K562 (cell line): ENCODE results near the gene DISC1. TPM values are rescaled to one million over a fixed set of nuclear protein-coding genes. Genes with fewer than 3 reads are reported as not detected.

Experiments used
- ATAC-seq: fragments of 200-7000 bp; cut with Tn5 transposase; 3 replicates; pipeline ENCODE4 v1.9.1; 2020; ENCODE audit warnings: moderate library complexity
- BruUV-seq: library from RNA; stranded (reverse); fragments of 400-500 nt; replicated peaks from 2 replicates; lab custom pipeline; 2021; lab: Mats Ljungman, UMichigan
- CTCF ChIA-PET: fragments of 300-600 bp; formaldehyde crosslinking; extraction: SDS; loops from one replicate; lab custom pipeline; 2021; ENCODE audit warnings: low intra/inter-chr PET ratio; lab: Yijun Ruan, JAX
- POLR2A ChIA-PET: fragments of 300-600, 350-650 bp; sonication (Branson Sonifier 250); formaldehyde crosslinking; extraction: SDS; loops from one replicate; lab custom pipeline; 2021; ENCODE audit warnings: antibody characterized with exemption, inconsistent platforms; lab: Yijun Ruan, JAX
- DNase-seq, 4 experiments: peaks; one replicate each; pipeline versions ENCODE4 v3.0.0 to v3.0.0-alpha.2; 2011 to 2018; ENCODE audit warnings: low spot score in 3 of 4, mixed read lengths in 3 of 4; ENCODE audit errors: extremely low read depth in 1 of 4
- FAIRE-seq: peaks from 2 replicates; lab custom pipeline; 2011; peaks lifted over from hg19 to GRCh38; lab: Jason Lieb, UNC
- H2AFZ ChIP-seq: 2 replicates; pipeline ENCODE4 v1.6.0; 2011; ENCODE audit warnings: low read depth, low read length, control low read depth, inconsistent platforms
- H3K27ac ChIP-seq: fragments of 200-600 bp; 3 replicates; pipeline ENCODE4 v1.8.0; 2011; ENCODE audit warnings: low read depth, mild to moderate bottlenecking, control low read depth, inconsistent platforms, low read length, moderate library complexity, mixed read lengths; ENCODE audit errors: extremely low read depth
- H3K27me3 ChIP-seq, 2 experiments: fragments of 300-600 bp in 1 of 2; 2 replicates in 1 of 2; 3 replicates in 1 of 2; pipeline versions ENCODE4 v1.6.0 to v1.8.0; 2011; ENCODE audit warnings: inconsistent platforms in 2 of 2, low read length in 2 of 2, mild to moderate bottlenecking in 1 of 2, mixed read lengths in 1 of 2, moderate library complexity in 1 of 2; ENCODE audit not compliant: control insufficient read depth in 2 of 2, insufficient read depth in 2 of 2
- H3K36me3 ChIP-seq: fragments of 300-600 bp; 3 replicates; pipeline ENCODE4 v1.8.0; 2011; ENCODE audit warnings: mild to moderate bottlenecking, low read length, inconsistent platforms; ENCODE audit not compliant: control insufficient read depth, insufficient read depth
- H3K4me1 ChIP-seq, 2 experiments: fragments of 200-600 bp in 1 of 2; replicated peaks in 1 of 2; 2 replicates in 1 of 2; 3 replicates in 1 of 2; pipeline versions ENCODE4 v1.5.1 to v1.8.0; 2011; ENCODE audit warnings: inconsistent platforms in 2 of 2, low read length in 2 of 2, mild to moderate bottlenecking in 1 of 2, mixed read lengths in 1 of 2, moderate library complexity in 1 of 2; ENCODE audit not compliant: control insufficient read depth in 2 of 2, insufficient read depth in 2 of 2
- H3K4me2 ChIP-seq: 2 replicates; pipeline ENCODE4 v1.6.1; 2011; ENCODE audit warnings: low read length, control low read depth, inconsistent platforms, mixed read lengths; ENCODE audit not compliant: insufficient read depth
- H3K4me3 ChIP-seq: fragments of 200-600 bp; sonication (generic), shearing (Covaris generic); 2 replicates; pipeline ENCODE4 v1.5.1; 2016; ENCODE audit warnings: control low read depth, inconsistent platforms
- H3K79me2 ChIP-seq: fragments of 200-600 bp; 3 replicates; pipeline ENCODE4 v1.8.0; 2011; ENCODE audit warnings: low read length, inconsistent platforms; ENCODE audit not compliant: control insufficient read depth, insufficient read depth
- H3K9ac ChIP-seq, 2 experiments: 2 replicates each; pipeline versions ENCODE4 v1.6.0 to v1.6.1; 2011; ENCODE audit warnings: low read depth in 2 of 2, low read length in 2 of 2, control low read depth in 1 of 2, inconsistent platforms in 1 of 2, mild to moderate bottlenecking in 1 of 2, mixed read lengths in 1 of 2; ENCODE audit not compliant: insufficient read depth in 1 of 2
- H3K9me1 ChIP-seq: one replicate; pipeline ENCODE4 v1.6.0; 2011; ENCODE audit warnings: inconsistent platforms, mild to moderate bottlenecking, low read length, moderate library complexity; ENCODE audit not compliant: control insufficient read depth, insufficient read depth
- H3K9me3 ChIP-seq: replicated peaks from 2 replicates; pipeline ENCODE4 v1.5.1; 2011; ENCODE audit warnings: low read depth, low read length, inconsistent platforms; ENCODE audit not compliant: control insufficient read depth, insufficient read depth
- H4K20me1 ChIP-seq: replicated peaks from 2 replicates; pipeline ENCODE4 v1.6.1; 2011; ENCODE audit warnings: low read length, inconsistent platforms, mixed read lengths; ENCODE audit not compliant: control insufficient read depth, insufficient read depth
- BCLAF1 ChIP-seq, 2 experiments: fragments of 450-650 bp in 1 of 2; IDR thresholded peaks; 2 replicates each; pipeline ENCODE4 v1.6.1; 2011 to 2017; ENCODE audit warnings: low read depth in 2 of 2, antibody characterized with exemption in 1 of 2, borderline replicate concordance in 1 of 2, low read length in 1 of 2, mild to moderate bottlenecking in 1 of 2, mixed read lengths in 1 of 2; ENCODE audit not compliant: control insufficient read depth in 1 of 2
- CTCF ChIP-seq, 3 experiments: IDR thresholded peaks in 2 of 3; conservative IDR thresholded peaks in 1 of 3; 2 replicates each; pipeline ENCODE4 v1.5.1; 2011 to 2012; ENCODE audit warnings: low read length in 3 of 3, mild to moderate bottlenecking in 3 of 3, control low read depth in 2 of 3, improper control_type of control experiment in 1 of 3, inconsistent platforms in 1 of 3, low read depth in 1 of 3, mixed read lengths in 1 of 3, moderate library complexity in 1 of 3; ENCODE audit not compliant: insufficient read depth in 2 of 3
- NCOA4 ChIP-seq: fragments of 450-650 bp; IDR thresholded peaks from 2 replicates; pipeline ENCODE4 v1.6.1; 2018; ENCODE audit warnings: mild to moderate bottlenecking; ENCODE audit not compliant: partially characterized antibody
- PTTG1 ChIP-seq: fragments of 450-650 bp; IDR thresholded peaks from 2 replicates; pipeline ENCODE4 v1.6.1; 2016; ENCODE audit warnings: low read depth, mild to moderate bottlenecking, missing genetic modification characterization, missing compliant biosample characterization
- RBM25 ChIP-seq: fragments of 200-400 bp; formaldehyde crosslinking; IDR thresholded peaks from 2 replicates; pipeline ENCODE4 v1.6.1; 2018; ENCODE audit warnings: low read length, low read depth, moderate library complexity; ENCODE audit not compliant: severe bottlenecking
- ZNF316 ChIP-seq: fragments of 450-650 bp; IDR thresholded peaks from 2 replicates; pipeline ENCODE4 v1.6.1; 2016
- ZNF444 ChIP-seq: fragments of 250-450 bp; sonication (Bioruptor Pico); IDR thresholded peaks from 2 replicates; pipeline ENCODE4 v1.4.0; 2020; ENCODE audit warnings: mild to moderate bottlenecking, moderate library complexity
- WGBS: fragments of 100-300 bp; shearing (Covaris generic); methylation state at CpG from one replicate; pipeline ENCODE4 v1.1.6; 2016; ENCODE audit warnings: low coverage, mixed read lengths; ENCODE audit not compliant: insufficient coverage; ENCODE audit errors: missing lambda C conversion rate; 5-methylcytosine and 5-hydroxymethylcytosine counted together
- in situ Hi-C: fragments of 300-500 bp; cut with MboI; formaldehyde crosslinking; loops from 4 replicates; pipeline ENCODE4 v1.15.0; 2018; ENCODE audit warnings: inconsistent platforms, mixed read lengths
- intact Hi-C: fragments of 100-400 bp; cut with micrococcal nuclease; formaldehyde crosslinking; loops from 2 replicates; pipeline ENCODE4 v1.14.2; 2022
- polyA plus RNA-seq, 8 experiments: library from polyadenylated mRNA; depleted of rRNA in 4 of 8; stranded (reverse) in 5 of 8; unstranded in 3 of 8; fragments of >200 nt; fragmentation: Nextera tagmentation in 2 of 8; fragmentation: Illumina TruSeq in 1 of 8; extraction: Ambion mirVana in 2 of 8; extraction: Trizol in 1 of 8; gene quantifications; 2 replicates each; pipeline versions ENCODE4 v1.2.1 to v1.2.3, GENCODE V29; 2011 to 2014; ENCODE audit warnings: inconsistent platforms in 1 of 8, missing spikeins in 1 of 8
- total RNA-seq, 7 experiments: library from RNA; depleted of rRNA in 6 of 7; stranded (reverse); fragments of >200 nt in 6 of 7; fragmentation: Illumina TruSeq in 2 of 7; extraction: Trizol in 2 of 7; gene quantifications; 2 replicates each; pipeline versions ENCODE4 v1.2.1 to v1.2.3, GENCODE V29; 2011 to 2021; ENCODE audit warnings: low replicate concordance in 1 of 7
- TF ChIP-seq, protein P1 (sequence below): fragments of 450-650 bp; IDR thresholded peaks from 2 replicates; pipeline ENCODE4 v1.7.1; 2018; ENCODE audit warnings: mild to moderate bottlenecking, low read depth; ENCODE audit not compliant: partially characterized antibody

DISC1 gene
- total and polyA plus RNA-seq, 9 of the 15 experiments (the other 6 are each of a cell fraction or from before 2014, with no cell fraction given): 0.01 to 0.11 (median 0.08) TPM; not detected in 1

- H3K27me3 ChIP-seq: no peaks in the 10 kb centered on the region
- H3K9ac ChIP-seq: no peak overlapping the region
- BruUV-seq: no TSS peak
- no peak overlapping the region for H3K4me2 ChIP-seq
- ATAC-seq: no peak
- in situ Hi-C loops (no loop called here), intact Hi-C loops (no loop called here)
- ChIA-PET CTCF (no interaction called here), POLR2A (interaction anchor here (0.9 to 1.3 kb wide), 2 partner anchors 13 to 40 kb away, joined by 3 to 4 read pairs; no protein-coding TSS in a partner anchor)
- H3K79me2 ChIP-seq: no peaks in the 10 kb centered on the region
- no peak overlapping the region for H3K4me3 ChIP-seq
- no peaks in the 10 kb centered on the region for H4K20me1 ChIP-seq
- no peaks in the 10 kb centered on the region for H3K9me3 ChIP-seq
- H3K4me1 ChIP-seq: no peaks in the 10 kb centered on the region
- no peaks in the 10 kb centered on the region for H3K9me1 ChIP-seq
- no peaks in the 10 kb centered on the region for H3K36me3 ChIP-seq
- no peak overlapping the region for H2AFZ ChIP-seq
- no peak overlapping the region for H3K27ac ChIP-seq
- TF ChIP-seq ZNF316: 0 out of 2 replicates have a peak, but pooled peaks have one; percentile 10
- TF ChIP-seq NCOA4: no peak
- TF ChIP-seq RBM25: peak; percentile 33
- TF ChIP-seq ZNF444: no peak
- 0 out of 6 replicates have a peak, but pooled peaks of 1 of the 3 experiments have one; percentile 3 for TF ChIP-seq CTCF (IDR thresholded peaks at IDR 0.05 in 2 of 3, conservative IDR thresholded peaks at IDR 0.05 in 1 of 3; ENCODE audit: insufficient read depth in 2 of 3, low read depth in 1 of 3, low read length in 3 of 3)
- no peak for TF ChIP-seq PTTG1 (tag)
- TF ChIP-seq, protein P1, sequence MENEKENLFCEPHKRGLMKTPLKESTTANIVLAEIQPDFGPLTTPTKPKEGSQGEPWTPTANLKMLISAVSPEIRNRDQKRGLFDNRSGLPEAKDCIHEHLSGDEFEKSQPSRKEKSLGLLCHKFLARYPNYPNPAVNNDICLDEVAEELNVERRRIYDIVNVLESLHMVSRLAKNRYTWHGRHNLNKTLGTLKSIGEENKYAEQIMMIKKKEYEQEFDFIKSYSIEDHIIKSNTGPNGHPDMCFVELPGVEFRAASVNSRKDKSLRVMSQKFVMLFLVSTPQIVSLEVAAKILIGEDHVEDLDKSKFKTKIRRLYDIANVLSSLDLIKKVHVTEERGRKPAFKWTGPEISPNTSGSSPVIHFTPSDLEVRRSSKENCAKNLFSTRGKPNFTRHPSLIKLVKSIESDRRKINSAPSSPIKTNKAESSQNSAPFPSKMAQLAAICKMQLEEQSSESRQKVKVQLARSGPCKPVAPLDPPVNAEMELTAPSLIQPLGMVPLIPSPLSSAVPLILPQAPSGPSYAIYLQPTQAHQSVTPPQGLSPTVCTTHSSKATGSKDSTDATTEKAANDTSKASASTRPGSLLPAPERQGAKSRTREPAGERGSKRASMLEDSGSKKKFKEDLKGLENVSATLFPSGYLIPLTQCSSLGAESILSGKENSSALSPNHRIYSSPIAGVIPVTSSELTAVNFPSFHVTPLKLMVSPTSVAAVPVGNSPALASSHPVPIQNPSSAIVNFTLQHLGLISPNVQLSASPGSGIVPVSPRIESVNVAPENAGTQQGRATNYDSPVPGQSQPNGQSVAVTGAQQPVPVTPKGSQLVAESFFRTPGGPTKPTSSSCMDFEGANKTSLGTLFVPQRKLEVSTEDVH: no peak
- no peak for TF ChIP-seq BCLAF1 (IDR thresholded peaks at IDR 0.05; ENCODE audit: borderline replicate concordance in 1 of 2, control insufficient read depth in 1 of 2, low read depth in 2 of 2, low read length in 1 of 2)
- 0% methylated on average over 4 of the region's 4 CpGs for WGBS
- DNase-seq: no peak
- no peak for FAIRE-seq
Measured at GRCh38 chr1:231983588-231984193, 357.1 kb downstream of the DISC1 start.
